Measurements from ENCODE around the gene DPYSL5. TPM values are rescaled to one million over a fixed set of nuclear protein-coding genes. Genes with fewer than 3 reads are reported as not detected.
A peak's percentile ranks its signal among the peaks of the same experiment; 100 is the strongest.

Gene DPYSL5
- total and polyA plus RNA-seq, 2 donors (not counting 1 experiment from before 2014, with no cell fraction given), result not detected

DNA sequence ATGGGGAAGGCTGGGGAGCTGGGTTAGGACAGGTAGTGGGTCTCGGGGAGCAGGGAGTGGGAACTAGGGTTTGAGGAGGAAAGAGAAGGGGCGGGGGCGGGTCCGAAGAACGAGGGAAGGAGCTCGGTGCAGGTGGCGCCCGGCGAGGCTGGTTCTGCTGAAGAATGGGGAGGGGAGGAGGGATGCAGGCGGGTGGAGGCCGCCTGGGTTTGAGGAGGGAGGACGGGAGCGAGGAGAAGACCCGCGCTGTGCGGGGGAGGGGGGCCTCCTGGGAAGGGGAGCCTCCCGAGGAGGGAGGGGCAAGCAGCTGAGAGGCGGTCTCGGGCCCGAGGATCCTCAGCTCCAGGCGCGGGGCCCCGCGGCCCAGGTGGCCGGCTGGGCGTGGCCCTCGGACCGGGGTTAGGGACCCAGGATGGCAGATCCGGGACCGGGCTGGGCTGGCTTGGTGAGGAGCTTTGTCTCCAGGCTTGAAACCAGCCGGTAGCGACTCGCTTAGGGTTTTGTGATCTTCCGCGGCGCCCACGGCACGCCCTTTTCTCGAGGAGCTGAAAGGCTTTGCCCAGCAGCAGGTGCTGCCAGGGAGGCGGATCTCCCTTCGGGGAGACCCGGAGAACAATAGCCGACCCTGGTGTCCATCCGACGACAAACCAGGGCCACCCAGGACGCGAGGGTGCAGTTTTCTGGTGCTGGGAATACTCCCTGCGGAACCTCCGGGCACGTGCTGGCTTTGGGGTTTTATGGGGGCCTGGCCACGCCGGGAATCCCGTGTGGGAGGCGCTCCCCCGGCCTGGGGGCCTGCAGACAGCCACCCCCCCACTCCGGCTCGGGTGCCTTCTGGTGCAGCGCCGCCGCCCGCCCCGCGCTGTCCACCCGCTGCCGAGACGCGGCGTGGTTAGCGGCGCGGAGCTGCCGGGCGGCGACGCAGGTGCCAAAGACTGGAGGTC, 1.4 kb downstream of the DPYSL5 start:
- H3K9ac ChIP-seq (ENCODE audit: low read length), result peak overlapping the region; percentile 50
- ChIA-PET POLR2A (no interaction called here), CTCF (interaction anchor here (1.1 to 4.7 kb wide), 3 partner anchors 73 to 94 kb away, joined by 4 to 50 read pairs (median 5); no protein-coding TSS in a partner anchor)
- H4K20me1 ChIP-seq (ENCODE audit: control insufficient read depth, insufficient read depth, low read length, poor library complexity, severe bottlenecking), result no peaks in the 10 kb centered on the region
- peaks cover 0 to 8% (median 0%) of the 10 kb centered on the region in 3 donors for H3K9me3 ChIP-seq (ENCODE audit: control extremely low read depth in 1 of 3, control insufficient read depth in 2 of 3, insufficient read depth in 1 of 3, low read length in 2 of 3)
- Mint-ChIP-seq H3K9me3 (ENCODE audit: insufficient read depth) (no peaks in the 10 kb centered on the region), H3K27ac (no peak overlapping the region), H3K27me3 (peaks cover 59% of the 10 kb centered on the region), H3K4me3 (peak overlapping the region; percentile 77), H3K4me1 (peaks cover 18% of the 10 kb centered on the region)
- ATAC-seq (ENCODE audit: low read depth) (no peak), DNase-seq (peak; percentile 42)
- H3K27me3 ChIP-seq (replicated peaks in 1 of 4; ENCODE audit: control extremely low read depth in 1 of 4, control insufficient read depth in 3 of 4, insufficient read depth in 4 of 4, low read length in 3 of 4), result peaks cover 0 to 72% (median 50%) of the 10 kb centered on the region in 4 experiments
- intact Hi-C loops (cut with micrococcal nuclease), result no loop called here
- peak overlapping the region in 3 of 5 experiments; percentile 41 to 54 (median 44) for H3K4me3 ChIP-seq (ENCODE audit: control extremely low read depth in 1 of 5, extremely low read depth in 1 of 5, insufficient read depth in 1 of 5, low read depth in 2 of 5, low read length in 4 of 5)
- no peak overlapping the region for H3K27ac ChIP-seq (ENCODE audit: low read length in 2 of 2)
- no peaks in the 10 kb centered on the region for H3K79me2 ChIP-seq (ENCODE audit: control insufficient read depth, insufficient read depth, low read length)
- H2AFZ ChIP-seq (ENCODE audit: insufficient read depth, low read depth, low read length, poor library complexity, severe bottlenecking), result peak overlapping the region; percentile 81
- TF ChIP-seq EZH2 (IDR thresholded peaks at IDR 0.05; ENCODE audit: borderline replicate concordance, insufficient read depth, low read depth, low read length, poor library complexity, severe bottlenecking), result no peak
- TF ChIP-seq, protein P1, sequence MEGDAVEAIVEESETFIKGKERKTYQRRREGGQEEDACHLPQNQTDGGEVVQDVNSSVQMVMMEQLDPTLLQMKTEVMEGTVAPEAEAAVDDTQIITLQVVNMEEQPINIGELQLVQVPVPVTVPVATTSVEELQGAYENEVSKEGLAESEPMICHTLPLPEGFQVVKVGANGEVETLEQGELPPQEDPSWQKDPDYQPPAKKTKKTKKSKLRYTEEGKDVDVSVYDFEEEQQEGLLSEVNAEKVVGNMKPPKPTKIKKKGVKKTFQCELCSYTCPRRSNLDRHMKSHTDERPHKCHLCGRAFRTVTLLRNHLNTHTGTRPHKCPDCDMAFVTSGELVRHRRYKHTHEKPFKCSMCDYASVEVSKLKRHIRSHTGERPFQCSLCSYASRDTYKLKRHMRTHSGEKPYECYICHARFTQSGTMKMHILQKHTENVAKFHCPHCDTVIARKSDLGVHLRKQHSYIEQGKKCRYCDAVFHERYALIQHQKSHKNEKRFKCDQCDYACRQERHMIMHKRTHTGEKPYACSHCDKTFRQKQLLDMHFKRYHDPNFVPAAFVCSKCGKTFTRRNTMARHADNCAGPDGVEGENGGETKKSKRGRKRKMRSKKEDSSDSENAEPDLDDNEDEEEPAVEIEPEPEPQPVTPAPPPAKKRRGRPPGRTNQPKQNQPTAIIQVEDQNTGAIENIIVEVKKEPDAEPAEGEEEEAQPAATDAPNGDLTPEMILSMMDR (IDR thresholded peaks at IDR 0.05), result no peak
- peaks cover 37% of the 10 kb centered on the region in 2 donors for H3K4me1 ChIP-seq (ENCODE audit: control insufficient read depth in 2 of 2, insufficient read depth in 2 of 2, low read length in 2 of 2)
- WGBS (ENCODE audit: insufficient coverage), result 3% methylated on average over 75 of the region's 75 CpGs
- H3K4me2 ChIP-seq (replicated peaks; ENCODE audit: low read depth, low read length, poor library complexity, severe bottlenecking), result peak overlapping the region; percentile 93
- no peaks in the 10 kb centered on the region for H3K36me3 ChIP-seq (replicated peaks in 1 of 2; ENCODE audit: control extremely low read depth in 1 of 2, control insufficient read depth in 1 of 2, extremely low read depth in 1 of 2, insufficient read depth in 2 of 2, low read length in 1 of 2)

DNA sequence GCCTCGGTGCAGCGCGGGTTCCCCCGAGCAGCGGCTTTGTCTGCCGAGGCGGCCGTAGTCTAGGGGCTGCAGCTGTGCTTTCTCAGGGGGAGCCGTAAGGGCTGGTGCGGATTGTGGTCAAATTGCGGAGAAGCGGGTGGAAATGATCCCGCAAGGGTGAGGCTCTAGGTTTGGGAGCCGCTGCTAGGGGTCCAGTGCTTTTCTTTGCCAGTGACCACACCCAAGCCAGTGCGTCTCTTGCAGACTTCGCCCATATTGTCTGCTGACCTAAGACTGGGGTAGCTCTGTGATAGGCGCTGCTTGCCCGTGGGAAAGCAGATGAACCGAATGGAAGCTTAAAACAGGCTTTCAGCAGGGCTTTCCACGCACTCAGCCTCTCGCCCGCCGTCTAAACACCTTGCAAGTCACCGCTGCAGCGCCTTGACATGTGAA, 2.1 kb downstream of the DPYSL5 start:
- peak overlapping the region; percentile 62 for H3K4me3 Mint-ChIP-seq
- peak overlapping the region; percentile 81 for H2AFZ ChIP-seq (ENCODE audit: insufficient read depth, low read depth, low read length, poor library complexity, severe bottlenecking)
- H3K9me3 ChIP-seq (ENCODE audit: control extremely low read depth in 1 of 3, control insufficient read depth in 2 of 3, insufficient read depth in 1 of 3, low read length in 2 of 3), result peaks cover 0 to 8% (median 0%) of the 10 kb centered on the region in 3 donors
- H3K4me2 ChIP-seq (replicated peaks; ENCODE audit: low read depth, low read length, poor library complexity, severe bottlenecking), result peak overlapping the region; percentile 93
- no peak for TF ChIP-seq EZH2 (IDR thresholded peaks at IDR 0.05; ENCODE audit: borderline replicate concordance, insufficient read depth, low read depth, low read length, poor library complexity, severe bottlenecking)
- TF ChIP-seq, protein P1 (IDR thresholded peaks at IDR 0.05), result no peak
- H3K27me3 ChIP-seq (replicated peaks in 1 of 4; ENCODE audit: control extremely low read depth in 1 of 4, control insufficient read depth in 3 of 4, insufficient read depth in 4 of 4, low read length in 3 of 4), result peaks cover 0 to 74% (median 48%) of the 10 kb centered on the region in 4 experiments
- no peaks in the 10 kb centered on the region for H4K20me1 ChIP-seq (ENCODE audit: control insufficient read depth, insufficient read depth, low read length, poor library complexity, severe bottlenecking)
- peaks cover 56% of the 10 kb centered on the region for H3K27me3 Mint-ChIP-seq
- no peak overlapping the region for H3K9ac ChIP-seq (ENCODE audit: low read length)
- H3K4me1 ChIP-seq (ENCODE audit: control insufficient read depth in 2 of 2, insufficient read depth in 2 of 2, low read length in 2 of 2), result peaks cover 37% of the 10 kb centered on the region in 2 donors
- no peak overlapping the region for H3K27ac ChIP-seq (ENCODE audit: low read length in 2 of 2)
- H3K27ac Mint-ChIP-seq, result no peak overlapping the region
- 31% methylated on average over 23 of the region's 25 CpGs for WGBS (ENCODE audit: insufficient coverage)
- H3K36me3 ChIP-seq (replicated peaks in 1 of 2; ENCODE audit: control extremely low read depth in 1 of 2, control insufficient read depth in 1 of 2, extremely low read depth in 1 of 2, insufficient read depth in 2 of 2, low read length in 1 of 2), result no peaks in the 10 kb centered on the region
- DNase-seq, result no peak
- no peak for ATAC-seq (ENCODE audit: low read depth)
- H3K9me3 Mint-ChIP-seq (ENCODE audit: insufficient read depth), result no peaks in the 10 kb centered on the region
- no peaks in the 10 kb centered on the region for H3K79me2 ChIP-seq (ENCODE audit: control insufficient read depth, insufficient read depth, low read length)
- POLR2A ChIA-PET, result no interaction called here
- CTCF ChIA-PET, result interaction anchor here (0.9 to 4.7 kb wide), 4 partner anchors 72 to 454 kb away, joined by 4 to 50 read pairs (median 4); no protein-coding TSS in a partner anchor
- intact Hi-C loops (cut with micrococcal nuclease), result no loop called here
- H3K4me3 ChIP-seq (ENCODE audit: control extremely low read depth in 1 of 5, extremely low read depth in 1 of 5, insufficient read depth in 1 of 5, low read depth in 2 of 5, low read length in 4 of 5), result no peak overlapping the region
- peaks cover 18% of the 10 kb centered on the region for H3K4me1 Mint-ChIP-seq

Data from B cell (primary cell).